ENCODE measurements around the gene EN1. TPM values are rescaled to one million over a fixed set of nuclear protein-coding genes. Genes with fewer than 3 reads are reported as not detected.

Gene EN1
- total RNA-seq, 1 experiment from 2014 or later, result not detected

GRCh38 chr2:118854507-118855345 is 7.3 kb upstream of the EN1 start:
- peaks cover 63% of the 10 kb centered on the region for H3K4me1 Mint-ChIP-seq
- peaks cover 100% of the 10 kb centered on the region for H3K27me3 Mint-ChIP-seq (ENCODE audit: low read depth)
- H3K36me3 Mint-ChIP-seq, result no peaks in the 10 kb centered on the region
- CTCF ChIA-PET, result interaction anchor here (0.6 to 2.2 kb wide), 57 partner anchors 10 to 840 kb away, joined by 3 to 62 read pairs (median 4); partner anchors contain the start of genes CCDC93 and EN1
- DNase-seq (ENCODE audit: low spot score) (no peak), ATAC-seq (no peak)
- peak overlapping the region; percentile 59 for H3K4me3 Mint-ChIP-seq
- TF ChIP-seq MYBL2 (CRISPR knock-in tag; IDR thresholded peaks at IDR 0.05) (no peak), ZNF423 (CRISPR knock-in tag; IDR thresholded peaks at IDR 0.05) (peak; percentile 41; the same call in 1 of the 2 replicates)
- H3K9me3 Mint-ChIP-seq, result no peaks in the 10 kb centered on the region
- no peak overlapping the region for H3K27ac Mint-ChIP-seq
- POLR2A ChIA-PET, result no interaction called here

- Mint-ChIP-seq H3K9me3 (no peaks in the 10 kb centered on the region), H3K4me1 (peaks cover 63% of the 10 kb centered on the region), H3K27ac (no peak overlapping the region), H3K27me3 (ENCODE audit: low read depth) (peaks cover 100% of the 10 kb centered on the region), H3K36me3 (no peaks in the 10 kb centered on the region), H3K4me3 (peak overlapping the region; percentile 59)
- no peak for DNase-seq (ENCODE audit: low spot score)
- ChIA-PET POLR2A (no interaction called here), CTCF (interaction anchor here (0.7 to 2.2 kb wide), 5 partner anchors 9 to 90 kb away, joined by 3 to 62 read pairs (median 15); partner anchors contain the start of gene EN1)
- no peak for ATAC-seq
- TF ChIP-seq, protein P1, sequence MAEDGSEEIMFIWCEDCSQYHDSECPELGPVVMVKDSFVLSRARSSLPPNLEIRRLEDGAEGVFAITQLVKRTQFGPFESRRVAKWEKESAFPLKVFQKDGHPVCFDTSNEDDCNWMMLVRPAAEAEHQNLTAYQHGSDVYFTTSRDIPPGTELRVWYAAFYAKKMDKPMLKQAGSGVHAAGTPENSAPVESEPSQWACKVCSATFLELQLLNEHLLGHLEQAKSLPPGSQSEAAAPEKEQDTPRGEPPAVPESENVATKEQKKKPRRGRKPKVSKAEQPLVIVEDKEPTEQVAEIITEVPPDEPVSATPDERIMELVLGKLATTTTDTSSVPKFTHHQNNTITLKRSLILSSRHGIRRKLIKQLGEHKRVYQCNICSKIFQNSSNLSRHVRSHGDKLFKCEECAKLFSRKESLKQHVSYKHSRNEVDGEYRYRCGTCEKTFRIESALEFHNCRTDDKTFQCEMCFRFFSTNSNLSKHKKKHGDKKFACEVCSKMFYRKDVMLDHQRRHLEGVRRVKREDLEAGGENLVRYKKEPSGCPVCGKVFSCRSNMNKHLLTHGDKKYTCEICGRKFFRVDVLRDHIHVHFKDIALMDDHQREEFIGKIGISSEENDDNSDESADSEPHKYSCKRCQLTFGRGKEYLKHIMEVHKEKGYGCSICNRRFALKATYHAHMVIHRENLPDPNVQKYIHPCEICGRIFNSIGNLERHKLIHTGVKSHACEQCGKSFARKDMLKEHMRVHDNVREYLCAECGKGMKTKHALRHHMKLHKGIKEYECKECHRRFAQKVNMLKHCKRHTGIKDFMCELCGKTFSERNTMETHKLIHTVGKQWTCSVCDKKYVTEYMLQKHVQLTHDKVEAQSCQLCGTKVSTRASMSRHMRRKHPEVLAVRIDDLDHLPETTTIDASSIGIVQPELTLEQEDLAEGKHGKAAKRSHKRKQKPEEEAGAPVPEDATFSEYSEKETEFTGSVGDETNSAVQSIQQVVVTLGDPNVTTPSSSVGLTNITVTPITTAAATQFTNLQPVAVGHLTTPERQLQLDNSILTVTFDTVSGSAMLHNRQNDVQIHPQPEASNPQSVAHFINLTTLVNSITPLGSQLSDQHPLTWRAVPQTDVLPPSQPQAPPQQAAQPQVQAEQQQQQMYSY (CRISPR knock-in tag; IDR thresholded peaks at IDR 0.05), result peak; percentile 41
- TF ChIP-seq, protein P2, sequence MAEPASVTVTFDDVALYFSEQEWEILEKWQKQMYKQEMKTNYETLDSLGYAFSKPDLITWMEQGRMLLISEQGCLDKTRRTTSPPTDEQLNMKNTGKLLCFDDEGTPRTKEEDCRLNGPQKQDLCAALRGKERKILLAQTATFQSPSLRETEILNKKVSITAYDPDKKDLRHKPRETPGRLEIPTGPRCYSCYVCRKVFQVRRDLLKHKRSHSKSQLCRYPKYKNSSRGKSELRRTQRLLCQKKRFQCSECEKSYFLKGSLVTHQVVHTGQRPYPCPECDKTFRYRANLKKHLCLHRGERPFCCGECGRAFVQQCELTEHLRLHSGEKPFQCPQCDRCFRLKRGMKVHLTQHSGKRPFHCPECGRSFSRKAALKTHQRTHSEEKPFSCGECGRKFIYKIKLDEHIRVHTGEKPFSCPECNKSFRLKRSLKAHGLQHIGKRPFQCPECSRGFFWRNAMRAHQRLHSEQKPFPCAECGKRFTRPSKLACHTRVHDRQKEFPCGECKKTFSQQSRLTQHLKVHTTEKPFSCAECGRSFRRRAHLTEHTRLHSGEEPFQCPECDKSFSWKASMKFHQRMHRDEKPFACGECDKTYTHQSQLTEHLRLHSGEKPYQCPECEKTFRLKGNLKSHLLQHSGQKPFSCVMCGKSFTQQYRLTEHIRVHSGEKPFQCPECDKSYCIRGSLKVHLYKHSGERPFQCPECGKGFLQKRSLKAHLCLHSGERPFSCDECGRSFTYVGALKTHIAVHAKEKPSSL (CRISPR knock-in tag; conservative IDR thresholded peaks at IDR 0.05), result no peak
These were observed 6.3 kb upstream of the EN1 start for GRCh38 chr2:118853651-118854291.

- no peaks in the 10 kb centered on the region for H3K36me3 Mint-ChIP-seq
- H3K9me3 Mint-ChIP-seq, result no peaks in the 10 kb centered on the region
- TF ChIP-seq MLX (CRISPR knock-in tag; IDR thresholded peaks at IDR 0.05) (no peak), SP1 (CRISPR knock-in tag; conservative IDR thresholded peaks at IDR 0.05) (no peak)
- TF ChIP-seq, protein P3, sequence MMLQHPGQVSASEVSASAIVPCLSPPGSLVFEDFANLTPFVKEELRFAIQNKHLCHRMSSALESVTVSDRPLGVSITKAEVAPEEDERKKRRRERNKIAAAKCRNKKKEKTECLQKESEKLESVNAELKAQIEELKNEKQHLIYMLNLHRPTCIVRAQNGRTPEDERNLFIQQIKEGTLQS (CRISPR knock-in tag; conservative IDR thresholded peaks at IDR 0.05), result no peak
- TF ChIP-seq, protein P4, sequence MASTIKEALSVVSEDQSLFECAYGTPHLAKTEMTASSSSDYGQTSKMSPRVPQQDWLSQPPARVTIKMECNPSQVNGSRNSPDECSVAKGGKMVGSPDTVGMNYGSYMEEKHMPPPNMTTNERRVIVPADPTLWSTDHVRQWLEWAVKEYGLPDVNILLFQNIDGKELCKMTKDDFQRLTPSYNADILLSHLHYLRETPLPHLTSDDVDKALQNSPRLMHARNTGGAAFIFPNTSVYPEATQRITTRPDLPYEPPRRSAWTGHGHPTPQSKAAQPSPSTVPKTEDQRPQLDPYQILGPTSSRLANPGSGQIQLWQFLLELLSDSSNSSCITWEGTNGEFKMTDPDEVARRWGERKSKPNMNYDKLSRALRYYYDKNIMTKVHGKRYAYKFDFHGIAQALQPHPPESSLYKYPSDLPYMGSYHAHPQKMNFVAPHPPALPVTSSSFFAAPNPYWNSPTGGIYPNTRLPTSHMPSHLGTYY (CRISPR knock-in tag; IDR thresholded peaks at IDR 0.05), result no peak
- H3K4me1 Mint-ChIP-seq, result peaks cover 69% of the 10 kb centered on the region
- ATAC-seq (no peak), DNase-seq (ENCODE audit: low spot score) (no peak)
- ChIA-PET POLR2A (no interaction called here), CTCF (interaction anchor here (0.7 kb wide), 1 partner anchor 9 kb away, joined by 3 read pairs; no protein-coding TSS in a partner anchor)
- H3K27me3 Mint-ChIP-seq (ENCODE audit: low read depth), result peaks cover 100% of the 10 kb centered on the region
- peak overlapping the region; percentile 59 for H3K4me3 Mint-ChIP-seq
- H3K27ac Mint-ChIP-seq, result no peak overlapping the region
These were observed 5.7 kb upstream of the EN1 start for GRCh38 chr2:118853129-118853640.
